Adrenal gland (tissue), 12 donors: Measurements from ENCODE around the gene KRTAP21-1. TPM values are rescaled to one million over a fixed set of nuclear protein-coding genes. Genes with fewer than 3 reads are reported as not detected.

Experiments
- DNase-seq, 7 donors: peaks; one replicate each; pipeline ENCODE4 v3.0.0-alpha.2; 2019 to 2020
- H3K27ac ChIP-seq, 5 donors: fragments of 200-600 bp; sonication (generic) in 4 of 5; 1 replicate in 3 of 5; 2 replicates in 2 of 5; pipeline versions ENCODE4 v1.5.1 to v1.8.0; 2016 to 2020; ENCODE audit warnings: mild to moderate bottlenecking in 1 of 5
- H3K27me3 ChIP-seq: fragments of 200-600 bp; 2 replicates; pipeline ENCODE4 v1.8.0; 2021
- H3K36me3 ChIP-seq, 2 donors: fragments of 200-600 bp; replicated peaks in 1 of 2; 1 replicate in 1 of 2; 2 replicates in 1 of 2; pipeline versions ENCODE4 v1.5.1 to v1.8.0; 2018 to 2022
- H3K4me1 ChIP-seq, 2 donors: fragments of 200-600 bp; replicated peaks in 1 of 2; 1 replicate in 1 of 2; 2 replicates in 1 of 2; pipeline versions ENCODE4 v1.5.1 to v1.8.0; 2018 to 2021
- H3K4me3 ChIP-seq, 4 donors: fragments of 200-600 bp; sonication (generic) in 3 of 4; one replicate each; pipeline ENCODE4 v1.5.1; 2016 to 2018
- H3K9me3 ChIP-seq, 3 donors: fragments of 200-600 bp; sonication (generic) in 1 of 3; replicated peaks in 1 of 3; 1 replicate in 2 of 3; 2 replicates in 1 of 3; pipeline versions ENCODE4 v1.5.1 to v1.8.0; 2016 to 2021
- CTCF ChIP-seq, 6 experiments: fragments of 450-650 bp in 4 of 6; fragments of 200-600 bp in 2 of 6; sonication (generic) in 1 of 6; IDR thresholded peaks; 1 replicate in 5 of 6; 2 replicates in 1 of 6; pipeline versions ENCODE4 v1.5.1 to v1.8.0; 2016 to 2021; ENCODE audit warnings: antibody characterized with exemption in 6 of 6, mild to moderate bottlenecking in 2 of 6, moderate library complexity in 1 of 6
- POLR2A ChIP-seq, 2 donors: fragments of 450-650 bp; IDR thresholded peaks; one replicate each; pipeline ENCODE4 v1.6.1; 2017; ENCODE audit warnings: antibody characterized with exemption in 2 of 2, mild to moderate bottlenecking in 2 of 2, moderate library complexity in 1 of 2
- WGBS, 4 donors: extraction: QIAGEN DNeasy Blood & Tissue Kit in 2 of 4; methylation state at CpG; one replicate each; pipeline versions ENCODE4 v1.1.5 to v1.1.7; 2013 to 2017; 5-methylcytosine and 5-hydroxymethylcytosine counted together
- intact Hi-C, 2 donors: fragments of 100-400 bp; cut with DNase I; formaldehyde crosslinking; loops; one replicate each; pipeline versions ENCODE4 v1.14.1 to v1.15.0; 2022 to 2023
- polyA plus RNA-seq, 3 donors: library from polyadenylated mRNA; stranded (reverse); fragments of 200-250 nt in 2 of 3; fragments of 350-450 nt in 1 of 3; fragmentation: Illumina TruSeq in 1 of 3; extraction: RNeasy Lipid Tissue Mini Kit (QIAGEN cat#74804) in 1 of 3; gene quantifications; one replicate each; pipeline ENCODE4 v1.2.3, GENCODE V29; 2013 to 2014
- small RNA-seq, 2 donors: library from RNA; depleted of rRNA; stranded (forward); fragments of <200 nt; gene quantifications; one replicate each; pipeline ENCODE3, GENCODE V24; 2016
- total RNA-seq, 9 donors: library from RNA; depleted of rRNA in 4 of 9; stranded (reverse); fragments of >200 nt in 4 of 9; fragments of 120-200 nt in 1 of 9; fragmentation: NEBNext Ultra II Directional in 1 of 9; extraction: Animal tissue kit (Norgen Biotek cat#: 25700) in 1 of 9; gene quantifications; one replicate each; pipeline versions ENCODE4 v1.1.0 to v1.2.4, GENCODE V29; 2013 to 2023
- donor health status: healthy with polysubstance abuse.
- donor health status: Bipolar disorder and iron deficiency.
- donor health status: DM: yes; HTN: yes; CAD: no.
- donor health status: DM: no; HTN: no; CAD: no.
- donor health status: DM: no; HTN: no; CAD: no.
- donor health status: DM: yes; HTN: yes; CAD: no.

KRTAP21-1 gene
- total and polyA plus RNA-seq, 12 donors, result not detected

GRCh38 chr21:30713766-30714165 is 41.5 kb downstream of the KRTAP21-1 start:
- Histone ChIP-seq H3K4me3 (no peak overlapping the region), H3K4me1 (no peaks in the 10 kb centered on the region), H3K9me3 (no peaks in the 10 kb centered on the region), H3K36me3 (no peaks in the 10 kb centered on the region), H3K27ac (no peak overlapping the region), H3K27me3 (no peaks in the 10 kb centered on the region)
- no peak for TF ChIP-seq POLR2A (IDR thresholded peaks at IDR 0.05)
- TF ChIP-seq CTCF (IDR thresholded peaks at IDR 0.05), result no peak
- intact Hi-C loops, result no loop called here
- 84 to 87% (median 85%) methylated on average over 3 of the region's 3 CpGs for WGBS, 4 donors
- no peak for DNase-seq

- no peak for DNase-seq
- Histone ChIP-seq H3K27me3 (no peaks in the 10 kb centered on the region), H3K4me3 (no peak overlapping the region), H3K4me1 (no peaks in the 10 kb centered on the region), H3K36me3 (no peaks in the 10 kb centered on the region), H3K9me3 (no peaks in the 10 kb centered on the region), H3K27ac (no peak overlapping the region)
- 18 to 35% (median 30%) methylated on average over 3 of the region's 3 CpGs for WGBS, 4 donors
- intact Hi-C loops, result no loop called here
- no peak for TF ChIP-seq CTCF (IDR thresholded peaks at IDR 0.05)
- TF ChIP-seq POLR2A (IDR thresholded peaks at IDR 0.05), result no peak
Measured at GRCh38 chr21:30710499-30710898, 44.7 kb downstream of the KRTAP21-1 start.

- no peaks in the 10 kb centered on the region for H3K36me3 ChIP-seq
- no peaks in the 10 kb centered on the region for H3K4me1 ChIP-seq
- H3K27me3 ChIP-seq, result no peaks in the 10 kb centered on the region
- no peak overlapping the region for H3K4me3 ChIP-seq
- TF ChIP-seq CTCF (IDR thresholded peaks at IDR 0.05), result no peak
- intact Hi-C loops, result no loop called here
- no peak for DNase-seq
- H3K9me3 ChIP-seq, result no peaks in the 10 kb centered on the region
- no peak overlapping the region for H3K27ac ChIP-seq
Measured at GRCh38 chr21:30707409-30707808, 47.8 kb downstream of the KRTAP21-1 start.

Small RNA genes lying within 50 kb of the gene (small RNA-seq; reads per million reads assigned to genes)
- 0 reads per million in 2 donors for gene AP000244.1
- gene KRTAP21-3, result 0 reads per million in 2 donors
- 0 reads per million in 2 donors for gene KRTAP8-2P

Other genes starting within 250 kb of the KRTAP21-1 start
- gene KRTAP19-6, start 213.6 kb downstream of the KRTAP21-1 start, total RNA-seq, result not detected
- gene KRTAP19-6, start 213.6 kb downstream of the KRTAP21-1 start, polyA plus RNA-seq, result not detected
- gene KRTAP19-7, start 194.1 kb downstream of the KRTAP21-1 start, total RNA-seq, result not detected
- not detected for gene KRTAP19-7, start 194.1 kb downstream of the KRTAP21-1 start, polyA plus RNA-seq
- gene KRTAP22-2, start 165.0 kb downstream of the KRTAP21-1 start, total RNA-seq, result not detected
- not detected for gene KRTAP22-2, start 165.0 kb downstream of the KRTAP21-1 start, polyA plus RNA-seq
- not detected for gene KRTAP6-3, start 163.0 kb downstream of the KRTAP21-1 start, total RNA-seq
- gene KRTAP6-3, start 163.0 kb downstream of the KRTAP21-1 start, polyA plus RNA-seq, result not detected
- gene KRTAP6-2, start 156.5 kb downstream of the KRTAP21-1 start, total RNA-seq, result not detected
- gene KRTAP6-2, start 156.5 kb downstream of the KRTAP21-1 start, polyA plus RNA-seq, result not detected
- not detected for gene KRTAP22-1, start 154.3 kb downstream of the KRTAP21-1 start, total RNA-seq
- not detected for gene KRTAP22-1, start 154.3 kb downstream of the KRTAP21-1 start, polyA plus RNA-seq
- gene KRTAP6-1, start 141.5 kb downstream of the KRTAP21-1 start, total RNA-seq, result not detected
- not detected for gene KRTAP6-1, start 141.5 kb downstream of the KRTAP21-1 start, polyA plus RNA-seq
- not detected for gene KRTAP20-1, start 139.0 kb downstream of the KRTAP21-1 start, total RNA-seq
- not detected for gene KRTAP20-1, start 139.0 kb downstream of the KRTAP21-1 start, polyA plus RNA-seq
- gene KRTAP20-4, start 134.8 kb downstream of the KRTAP21-1 start, total RNA-seq, result not detected
- not detected for gene KRTAP20-4, start 134.8 kb downstream of the KRTAP21-1 start, polyA plus RNA-seq
- not detected for gene KRTAP20-2, start 120.2 kb downstream of the KRTAP21-1 start, total RNA-seq
- gene KRTAP20-2, start 120.2 kb downstream of the KRTAP21-1 start, polyA plus RNA-seq, result not detected
- not detected for gene KRTAP20-3, start 112.6 kb downstream of the KRTAP21-1 start, total RNA-seq
- not detected for gene KRTAP20-3, start 112.6 kb downstream of the KRTAP21-1 start, polyA plus RNA-seq
- gene KRTAP21-3, start 36.7 kb downstream of the KRTAP21-1 start, total RNA-seq, result not detected
- not detected for gene KRTAP21-3, start 36.7 kb downstream of the KRTAP21-1 start, polyA plus RNA-seq
- not detected for gene KRTAP21-2, start 8.2 kb downstream of the KRTAP21-1 start, total RNA-seq
- not detected for gene KRTAP21-2, start 8.2 kb downstream of the KRTAP21-1 start, polyA plus RNA-seq
- not detected for gene KRTAP8-1, start 57.8 kb upstream of the KRTAP21-1 start, total RNA-seq
- not detected for gene KRTAP8-1, start 57.8 kb upstream of the KRTAP21-1 start, polyA plus RNA-seq
- gene KRTAP7-1, start 74.3 kb upstream of the KRTAP21-1 start, total RNA-seq, result not detected
- not detected for gene KRTAP7-1, start 74.3 kb upstream of the KRTAP21-1 start, polyA plus RNA-seq
- not detected for gene KRTAP11-1, start 126.2 kb upstream of the KRTAP21-1 start, total RNA-seq
- gene KRTAP11-1, start 126.2 kb upstream of the KRTAP21-1 start, polyA plus RNA-seq, result not detected